Ovary (tissue), 9 donors: ENCODE measurements around the gene APAF1. TPM values are rescaled to one million over a fixed set of nuclear protein-coding genes. Genes with fewer than 3 reads are reported as not detected.
"Not testable (repeated sequence)": the region's sequence is repeated elsewhere in the genome, so short reads cannot be mapped to it uniquely, and the experiment has no call there.

Source experiments
- DNase-seq, 5 donors: peaks; one replicate each; pipeline ENCODE4 v3.0.0-alpha.2; 2019 to 2020
- H3K27ac ChIP-seq, 2 donors: fragments of 200-600 bp; one replicate each; pipeline versions ENCODE4 v1.5.1 to v1.8.0; 2019 to 2022
- H3K27me3 ChIP-seq: fragments of 200-600 bp; one replicate; pipeline ENCODE4 v1.8.0; 2022
- H3K36me3 ChIP-seq: fragments of 200-600 bp; sonication (generic); one replicate; pipeline ENCODE4 v1.5.1; 2019
- H3K4me1 ChIP-seq: one replicate; pipeline ENCODE4 v1.8.1; 2013; ENCODE audit warnings: mild to moderate bottlenecking, moderate library complexity; ENCODE audit not compliant: insufficient read depth
- H3K4me3 ChIP-seq: fragments of 200-600 bp; sonication (generic); one replicate; pipeline ENCODE4 v1.5.1; 2017
- H3K9me3 ChIP-seq, 2 donors: fragments of 200-600 bp in 1 of 2; sonication (generic) in 1 of 2; one replicate each; pipeline versions ENCODE4 v1.5.1 to v1.8.1; 2013 to 2019; ENCODE audit warnings: mild to moderate bottlenecking in 1 of 2, moderate library complexity in 1 of 2
- CTCF ChIP-seq, 3 donors: fragments of 450-650 bp in 2 of 3; fragments of 200-600 bp in 1 of 3; IDR thresholded peaks; one replicate each; pipeline versions ENCODE4 v1.5.1 to v1.8.0; 2016 to 2022; ENCODE audit warnings: antibody characterized with exemption in 3 of 3, mild to moderate bottlenecking in 1 of 3
- EP300 ChIP-seq: sonication (generic); formaldehyde crosslinking; IDR thresholded peaks from one replicate; pipeline ENCODE4 v1.6.1; 2017; ENCODE audit warnings: antibody characterized with exemption
- POLR2A ChIP-seq: fragments of 450-650 bp; IDR thresholded peaks from one replicate; pipeline ENCODE4 v1.6.1; 2017; ENCODE audit warnings: antibody characterized with exemption, mild to moderate bottlenecking, moderate library complexity
- WGBS, 3 donors: extraction: QIAGEN DNeasy Blood & Tissue Kit in 1 of 3; methylation state at CpG; one replicate each; pipeline versions ENCODE4 v1.1.5 to v1.1.7; 2013 to 2017; 5-methylcytosine and 5-hydroxymethylcytosine counted together
- intact Hi-C, 4 donors: fragments of 100-400 bp; cut with DNase I; formaldehyde crosslinking; loops; one replicate each; pipeline versions ENCODE4 v1.11.0 to v1.15.1; 2022 to 2023
- polyA plus RNA-seq, 2 donors: library from polyadenylated mRNA; stranded (reverse); fragments of 200-250 nt in 1 of 2; fragments of 350-450 nt in 1 of 2; fragmentation: Illumina TruSeq in 1 of 2; extraction: RNeasy Lipid Tissue Mini Kit (QIAGEN cat#74804) in 1 of 2; gene quantifications; one replicate each; pipeline ENCODE4 v1.2.3, GENCODE V29; 2013 to 2014
- total RNA-seq, 7 donors: library from RNA; depleted of rRNA in 2 of 7; stranded (reverse); fragments of >200 nt in 2 of 7; fragmentation: NEBNext Ultra II Directional in 3 of 7; extraction: Animal tissue kit (Norgen Biotek cat#: 25700) in 3 of 7; gene quantifications; one replicate each; pipeline versions ENCODE4 v1.1.0 to v1.2.4, GENCODE V29; 2016 to 2023
- donor health status: DM: no; HTN: no; CAD: no; lungs with moderate emphysema.
- donor health status: DM: no; HTN: no; CAD: no.
- donor health status: Bipolar disorder and iron deficiency.
- donor health status: DM: yes; HTN: yes; CAD: no.
- donor health status: DM: no; HTN: no; CAD: no.
- donor health status: DM: yes; HTN: yes; CAD: no.

The APAF1 gene
- total and polyA plus RNA-seq, 9 donors = 9.4 to 17.1 (median 11.9) TPM

GRCh38 chr12:98637068-98637467 is 8.0 kb upstream of the APAF1 start:
- Histone ChIP-seq H3K27ac (no peak overlapping the region), H3K36me3 (no peaks in the 10 kb centered on the region), H3K9me3 (no peaks in the 10 kb centered on the region), H3K27me3 (no peaks in the 10 kb centered on the region), H3K4me3 (no peak overlapping the region), H3K4me1 (no peaks in the 10 kb centered on the region)
- 73 to 74% (median 73%) methylated on average over 2 of the region's 2 CpGs for WGBS, 3 donors
- TF ChIP-seq POLR2A = no peak
- TF ChIP-seq EP300 = no peak
- TF ChIP-seq CTCF (IDR thresholded peaks at IDR 0.05) = no peak
- DNase-seq = no peak
- intact Hi-C loops = no loop called here

- intact Hi-C loops = no loop called here
- Histone ChIP-seq H3K4me1 (peaks cover 3% of the 10 kb centered on the region), H3K27ac (no peak overlapping the region), H3K36me3 (no peaks in the 10 kb centered on the region), H3K9me3 (no peaks in the 10 kb centered on the region), H3K27me3 (no peaks in the 10 kb centered on the region), H3K4me3 (no peak overlapping the region)
- DNase-seq = no peak
- WGBS, 3 donors = 93 to 97% (median 97%) methylated on average over 2 of the region's 2 CpGs
- TF ChIP-seq POLR2A (no peak), EP300 (no peak), CTCF (IDR thresholded peaks at IDR 0.05) (no peak)
Measured at GRCh38 chr12:98638009-98638408, 7.1 kb upstream of the APAF1 start.

- TF ChIP-seq CTCF (IDR thresholded peaks at IDR 0.05) = no peak
- no peak for TF ChIP-seq POLR2A
- no peak for TF ChIP-seq EP300
- Histone ChIP-seq H3K9me3 (no peaks in the 10 kb centered on the region), H3K36me3 (no peaks in the 10 kb centered on the region), H3K4me1 (peaks cover 3% of the 10 kb centered on the region), H3K4me3 (no peak overlapping the region), H3K27me3 (no peaks in the 10 kb centered on the region), H3K27ac (no peak overlapping the region)
- intact Hi-C loops = no loop called here
- WGBS, 3 donors = 88 to 90% (median 89%) methylated on average over 3 of the region's 3 CpGs
- DNase-seq = no peak
Measured at GRCh38 chr12:98639491-98639890, 5.6 kb upstream of the APAF1 start.

GRCh38 chr12:98642801-98643200 is 2.3 kb upstream of the APAF1 start:
- H3K27me3 ChIP-seq, H3K27ac ChIP-seq, H3K36me3 ChIP-seq, H3K4me1 ChIP-seq, H3K9me3 ChIP-seq, H3K4me3 ChIP-seq, DNase-seq: not testable (repeated sequence)
- intact Hi-C loops = loop anchor here in 1 of 4 donors (10.0 kb wide), 1 partner anchor 48 kb away; the partner anchor contains the start of gene SLC25A3
- 92 to 95% (median 93%) methylated on average over 5 of the region's 5 CpGs for WGBS, 3 donors

- no peaks in the 10 kb centered on the region for H3K36me3 ChIP-seq
- no peaks in the 10 kb centered on the region for H3K27me3 ChIP-seq
- peak in 1 of 3 donors; percentile 10 for TF ChIP-seq CTCF (IDR thresholded peaks at IDR 0.05)
- TF ChIP-seq EP300 = no peak
- no peaks in the 10 kb centered on the region for H3K9me3 ChIP-seq
- peak in 1 of 5 donors; percentile 42 for DNase-seq
- 0 to 1% (median 1%) methylated on average over 14 to 20 of the region's 20 CpGs for WGBS, 3 donors
- peak overlapping the region; percentile 16 to 79 for H3K27ac ChIP-seq
- peaks cover 4% of the 10 kb centered on the region for H3K4me1 ChIP-seq
- H3K4me3 ChIP-seq = peak overlapping the region; percentile 82
- intact Hi-C loops = loop anchor here in 1 of 4 donors (10.0 kb wide), 1 partner anchor 50 kb away; the partner anchor contains the start of gene SLC25A3
Measured at GRCh38 chr12:98644433-98644711, 718 bp upstream of the APAF1 start.
